Smooth muscle cell (in vitro differentiated cells): ENCODE results near the gene CETN1. TPM values are rescaled to one million over a fixed set of nuclear protein-coding genes. Genes with fewer than 3 reads are reported as not detected.
A peak's percentile ranks its signal among the peaks of the same experiment; 100 is the strongest.

Source experiments
- DNase-seq: peaks from one replicate; lab custom pipeline; 2025; ENCODE audit not compliant: unreplicated experiment; lab: John Stamatoyannopoulos, UW
- H2AFZ ChIP-seq: fragments of 200-600 bp; sonication (generic); 2 replicates; pipeline ENCODE4 v1.6.0; 2016; ENCODE audit warnings: antibody characterized with exemption, low read depth, mild to moderate bottlenecking
- H3F3A ChIP-seq: fragments of 200-600 bp; sonication (generic); 2 replicates; pipeline ENCODE4 v1.6.0; 2017; ENCODE audit warnings: antibody characterized with exemption, low read depth
- H3K27ac ChIP-seq: fragments of 200-600 bp; sonication (generic); 2 replicates; pipeline ENCODE4 v1.5.1; 2016; ENCODE audit warnings: low read depth, mild to moderate bottlenecking
- H3K27me3 ChIP-seq: fragments of 200-600 bp; sonication (generic); 2 replicates; pipeline ENCODE4 v1.6.1; 2016; ENCODE audit warnings: low read depth, mild to moderate bottlenecking
- H3K36me3 ChIP-seq: fragments of 200-600 bp; sonication (generic); 2 replicates; pipeline ENCODE4 v1.5.1; 2016; ENCODE audit warnings: low read depth
- H3K4me1 ChIP-seq: fragments of 200-600 bp; sonication (generic); 2 replicates; pipeline ENCODE4 v1.5.1; 2016; ENCODE audit warnings: low read depth
- H3K4me2 ChIP-seq: fragments of 200-600 bp; sonication (generic); 2 replicates; pipeline ENCODE4 v1.6.0; 2016; ENCODE audit warnings: mild to moderate bottlenecking
- H3K4me3 ChIP-seq: fragments of 200-600 bp; sonication (generic); 2 replicates; pipeline ENCODE4 v1.5.1; 2016; ENCODE audit warnings: mild to moderate bottlenecking
- H3K79me2 ChIP-seq: fragments of 200-600 bp; sonication (generic); 2 replicates; pipeline ENCODE4 v1.6.0; 2016; ENCODE audit warnings: low read depth, mild to moderate bottlenecking
- H3K9ac ChIP-seq: fragments of 200-600 bp; sonication (generic); 2 replicates; pipeline ENCODE4 v1.6.0; 2016; ENCODE audit warnings: low read depth
- H3K9me3 ChIP-seq: fragments of 200-600 bp; sonication (generic); replicated peaks from 2 replicates; pipeline ENCODE4 v1.5.1; 2016; ENCODE audit warnings: low read depth
- H4K20me1 ChIP-seq: fragments of 200-600 bp; sonication (generic); 2 replicates; pipeline ENCODE4 v1.6.0; 2016; ENCODE audit warnings: low read depth
- CTCF ChIP-seq: fragments of 200-600 bp; sonication (generic); IDR thresholded peaks from 2 replicates; pipeline ENCODE4 v1.5.1; 2017; ENCODE audit warnings: borderline replicate concordance, mild to moderate bottlenecking, antibody characterized with exemption; ENCODE audit not compliant: insufficient read depth, poor library complexity, severe bottlenecking
- WGBS: methylation state at CpG from one replicate; pipeline ENCODE4 v1.1.7; 2016; ENCODE audit warnings: low lambda C conversion rate; 5-methylcytosine and 5-hydroxymethylcytosine counted together
- polyA plus RNA-seq: library from polyadenylated mRNA; unstranded; fragments of >200 nt; fragmentation: Nextera tagmentation; extraction: Ambion mirVana; gene quantifications from 2 replicates; pipeline ENCODE4 v1.2.1, GENCODE V29; 2016
- total RNA-seq: library from RNA; depleted of rRNA; stranded (reverse); fragments of >200 nt; gene quantifications from 2 replicates; pipeline ENCODE4 v1.2.3, GENCODE V29; 2014

Gene CETN1
- total and polyA plus RNA-seq, 2 experiments from 2014 or later = not detected

GRCh38 chr18:615092-615521 lies 34.9 kb downstream of the CETN1 start:
- Histone ChIP-seq H3K4me2 (no peak overlapping the region), H4K20me1 (no peaks in the 10 kb centered on the region), H3K9ac (no peak overlapping the region), H3K27ac (no peak overlapping the region), H3K79me2 (no peaks in the 10 kb centered on the region), H3K27me3 (peaks cover 4% of the 10 kb centered on the region), H3F3A (no peaks in the 10 kb centered on the region), H3K4me3 (no peak overlapping the region), H2AFZ (no peak overlapping the region), H3K9me3 (no peaks in the 10 kb centered on the region), H3K36me3 (no peaks in the 10 kb centered on the region), H3K4me1 (no peaks in the 10 kb centered on the region)
- 96% methylated on average over 5 of the region's 5 CpGs for WGBS
- no peak for TF ChIP-seq CTCF
- no peak for DNase-seq

DNA sequence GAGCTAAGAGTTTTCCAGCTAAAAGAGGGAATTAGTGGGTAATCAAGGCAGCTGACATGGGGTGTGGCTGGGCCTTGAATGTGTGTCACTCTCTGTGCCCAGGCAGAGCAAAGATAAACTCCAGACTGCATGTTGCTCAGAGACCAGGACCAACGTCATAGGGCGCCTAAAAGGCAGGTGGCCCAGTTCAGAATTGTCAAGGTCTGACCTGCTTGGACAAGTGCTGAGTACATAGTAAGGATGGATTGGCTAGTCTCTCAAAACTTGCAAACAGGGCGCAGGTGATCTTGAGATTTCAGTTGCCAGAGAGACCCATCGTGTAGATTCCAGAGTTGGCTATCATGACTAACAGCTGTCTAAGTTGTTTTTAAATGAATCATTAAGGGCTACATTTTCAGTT lies 35.6 kb downstream of the CETN1 start:
- Histone ChIP-seq H3K4me3 (no peak overlapping the region), H3K27me3 (peaks cover 8% of the 10 kb centered on the region), H3K4me2 (no peak overlapping the region), H3F3A (no peaks in the 10 kb centered on the region), H4K20me1 (no peaks in the 10 kb centered on the region), H3K9me3 (no peaks in the 10 kb centered on the region), H2AFZ (no peak overlapping the region), H3K9ac (no peak overlapping the region), H3K27ac (no peak overlapping the region), H3K36me3 (no peaks in the 10 kb centered on the region), H3K4me1 (no peaks in the 10 kb centered on the region), H3K79me2 (no peaks in the 10 kb centered on the region)
- DNase-seq = no peak
- no peak for TF ChIP-seq CTCF
- WGBS = 82% methylated on average over 4 of the region's 4 CpGs

DNA sequence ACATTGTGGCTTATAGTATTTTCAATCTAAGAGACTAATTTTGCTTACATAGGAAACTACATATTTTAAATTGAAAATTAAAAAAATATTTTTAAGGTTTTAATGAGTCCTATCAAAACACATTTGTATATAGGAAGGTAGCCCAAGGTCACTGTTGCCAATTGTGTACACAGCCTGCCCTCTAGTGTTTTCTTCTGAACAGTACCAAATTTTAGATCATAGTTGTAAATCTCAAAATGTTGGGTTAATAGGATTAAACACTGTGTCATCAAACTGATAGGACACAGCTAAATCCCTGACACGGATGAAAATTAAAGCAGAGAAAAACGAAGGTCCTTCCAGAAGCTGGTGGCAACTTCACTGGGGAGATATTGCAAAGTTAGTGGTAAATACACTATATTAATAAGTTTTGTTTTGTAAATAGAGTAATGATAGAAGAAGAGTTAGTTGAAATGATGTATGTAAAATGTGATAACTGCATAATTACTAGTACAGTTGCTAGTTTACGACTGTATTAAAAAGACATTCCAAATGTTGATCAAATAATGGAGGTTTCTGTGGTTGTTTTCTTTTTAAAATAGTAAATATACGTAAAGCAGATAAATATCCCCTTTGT lies 36.3 kb downstream of the CETN1 start:
- Histone ChIP-seq H3K27ac (no peak overlapping the region), H3K27me3 (peaks cover 8% of the 10 kb centered on the region), H3K4me3 (no peak overlapping the region), H3K4me2 (no peak overlapping the region), H3F3A (no peaks in the 10 kb centered on the region), H3K79me2 (no peaks in the 10 kb centered on the region), H3K9ac (no peak overlapping the region), H3K4me1 (no peaks in the 10 kb centered on the region), H2AFZ (no peak overlapping the region), H3K36me3 (no peaks in the 10 kb centered on the region), H4K20me1 (no peaks in the 10 kb centered on the region), H3K9me3 (no peaks in the 10 kb centered on the region)
- DNase-seq = no peak
- TF ChIP-seq CTCF = peak; percentile 89
- 30% methylated on average over 4 of the region's 4 CpGs for WGBS

GRCh38 chr18:617970-618504 lies 37.9 kb downstream of the CETN1 start:
- Histone ChIP-seq H3K9me3 (no peaks in the 10 kb centered on the region), H3K79me2 (no peaks in the 10 kb centered on the region), H4K20me1 (no peaks in the 10 kb centered on the region), H3K36me3 (no peaks in the 10 kb centered on the region), H3K27ac (no peak overlapping the region), H3K4me3 (no peak overlapping the region), H3K27me3 (peaks cover 8% of the 10 kb centered on the region), H3F3A (no peaks in the 10 kb centered on the region), H3K4me1 (no peaks in the 10 kb centered on the region), H2AFZ (no peak overlapping the region), H3K4me2 (no peak overlapping the region), H3K9ac (no peak overlapping the region)
- 75% methylated on average over 13 of the region's 13 CpGs for WGBS
- DNase-seq = no peak
- TF ChIP-seq CTCF = no peak
